GM12872 (cell line): ENCODE results near the gene SNRPF.

Experiments
- TF ChIP-seq, protein P1 (sequence below): IDR thresholded peaks from 3 replicates; pipeline ENCODE4 v1.5.1; 2011; ENCODE audit warnings: low read depth, mild to moderate bottlenecking, low read length, moderate library complexity; ENCODE audit not compliant: insufficient read depth

Gene SNRPF

DNA sequence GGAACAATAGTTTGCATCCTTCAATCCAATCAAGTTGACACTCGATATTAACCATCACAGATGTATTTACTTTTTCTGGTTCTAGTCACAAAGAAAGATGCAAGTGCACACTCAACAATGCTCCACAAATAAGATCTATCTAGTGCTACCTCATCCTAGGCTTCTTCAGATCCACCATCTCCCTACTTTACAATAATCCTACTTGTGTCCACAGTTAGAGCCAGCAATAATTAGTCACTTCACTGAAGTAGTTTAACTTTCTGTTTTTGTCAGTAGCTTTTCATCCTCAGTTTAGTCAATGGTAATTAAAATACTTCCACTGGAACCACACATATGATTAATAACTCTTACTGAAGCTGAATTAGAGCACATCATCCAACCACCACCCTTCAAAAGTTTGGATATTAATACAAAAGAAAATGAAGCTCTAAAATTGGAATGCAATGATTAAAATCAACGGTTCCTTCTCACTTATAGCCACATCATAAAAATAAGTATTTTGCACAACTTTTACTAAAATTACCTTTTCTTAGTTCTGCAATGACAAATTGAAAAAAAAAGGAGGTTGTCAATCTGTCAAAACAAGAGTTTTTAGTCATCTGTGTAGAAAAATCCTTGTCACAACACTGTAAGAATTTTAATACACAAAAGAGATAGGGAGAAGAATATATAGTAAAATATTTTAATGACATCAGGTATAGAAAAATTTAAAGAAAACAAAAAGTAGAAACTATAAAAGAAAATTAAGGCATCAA, 28.2 kb upstream of the SNRPF start:
- TF ChIP-seq, protein P1, sequence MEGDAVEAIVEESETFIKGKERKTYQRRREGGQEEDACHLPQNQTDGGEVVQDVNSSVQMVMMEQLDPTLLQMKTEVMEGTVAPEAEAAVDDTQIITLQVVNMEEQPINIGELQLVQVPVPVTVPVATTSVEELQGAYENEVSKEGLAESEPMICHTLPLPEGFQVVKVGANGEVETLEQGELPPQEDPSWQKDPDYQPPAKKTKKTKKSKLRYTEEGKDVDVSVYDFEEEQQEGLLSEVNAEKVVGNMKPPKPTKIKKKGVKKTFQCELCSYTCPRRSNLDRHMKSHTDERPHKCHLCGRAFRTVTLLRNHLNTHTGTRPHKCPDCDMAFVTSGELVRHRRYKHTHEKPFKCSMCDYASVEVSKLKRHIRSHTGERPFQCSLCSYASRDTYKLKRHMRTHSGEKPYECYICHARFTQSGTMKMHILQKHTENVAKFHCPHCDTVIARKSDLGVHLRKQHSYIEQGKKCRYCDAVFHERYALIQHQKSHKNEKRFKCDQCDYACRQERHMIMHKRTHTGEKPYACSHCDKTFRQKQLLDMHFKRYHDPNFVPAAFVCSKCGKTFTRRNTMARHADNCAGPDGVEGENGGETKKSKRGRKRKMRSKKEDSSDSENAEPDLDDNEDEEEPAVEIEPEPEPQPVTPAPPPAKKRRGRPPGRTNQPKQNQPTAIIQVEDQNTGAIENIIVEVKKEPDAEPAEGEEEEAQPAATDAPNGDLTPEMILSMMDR: no peak

DNA sequence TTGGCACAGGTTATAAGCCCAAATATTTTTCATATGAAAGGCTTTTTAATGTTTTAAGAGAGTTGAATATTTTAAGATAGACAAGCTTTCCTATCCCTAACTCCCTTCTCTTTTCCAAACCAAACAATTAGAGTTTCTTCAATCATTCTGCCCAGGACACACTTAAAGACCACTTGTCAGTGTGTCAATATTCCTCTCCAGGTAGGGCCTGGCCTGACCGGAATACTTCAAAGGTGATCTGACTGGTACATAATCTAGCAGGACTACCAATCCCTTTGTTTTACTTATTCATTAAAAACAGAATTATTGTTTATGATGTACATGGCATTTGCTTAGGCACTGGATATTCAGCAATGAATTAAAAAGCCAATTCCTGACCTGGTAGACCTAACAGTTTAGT, 24.2 kb upstream of the SNRPF start:
- TF ChIP-seq, protein P1: no peak

DNA sequence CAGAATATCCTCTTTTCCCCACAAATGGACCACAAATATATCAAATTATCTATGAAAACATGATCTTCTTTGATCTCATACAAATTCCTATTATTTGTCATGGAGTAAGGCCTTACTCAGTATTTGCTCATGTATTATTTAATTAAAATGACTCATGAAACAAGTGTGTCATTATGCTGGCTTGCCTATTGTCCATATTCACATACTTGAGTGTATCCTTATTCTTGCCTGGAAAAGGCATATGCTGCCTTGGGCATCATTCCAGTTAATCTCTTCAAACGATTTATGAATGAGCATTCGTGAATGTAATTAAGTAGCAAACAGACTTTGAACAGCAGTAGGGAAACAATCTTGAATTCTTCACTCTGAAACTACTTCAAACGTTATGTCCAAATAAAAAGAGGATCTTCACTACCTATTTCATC, 22.6 kb upstream of the SNRPF start:
- TF ChIP-seq, protein P1: no peak

DNA sequence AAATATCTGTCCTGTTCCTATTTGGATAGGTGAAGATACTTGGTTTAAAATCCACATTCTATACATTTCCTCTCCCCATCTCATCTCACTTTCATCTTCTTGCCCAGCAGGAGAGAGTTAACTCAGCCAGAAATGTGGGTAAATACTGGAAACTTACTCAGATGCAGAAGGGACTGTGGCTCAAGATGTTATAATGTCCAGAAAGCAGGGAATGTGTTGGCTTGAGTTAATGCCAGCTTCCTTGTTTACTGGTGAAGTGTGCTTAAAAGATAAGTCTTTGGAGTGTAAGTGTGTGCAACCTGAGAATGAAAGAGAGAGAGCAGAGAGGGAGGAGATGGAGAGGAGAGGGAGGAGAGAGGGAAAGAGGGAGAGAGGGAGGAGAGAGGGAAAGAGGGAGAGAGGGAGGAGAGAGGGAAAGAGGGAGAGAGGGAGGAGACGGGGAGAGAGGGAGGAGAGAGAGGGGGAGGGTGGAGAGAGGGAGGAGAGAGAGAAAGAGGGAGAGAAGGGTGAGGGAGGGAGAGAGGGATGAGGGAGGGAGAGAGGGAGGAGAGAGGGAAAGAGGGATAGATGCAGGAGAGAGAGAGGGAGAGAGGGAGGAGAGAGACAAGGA, 22.0 kb upstream of the SNRPF start:
- TF ChIP-seq, protein P1: no peak

DNA sequence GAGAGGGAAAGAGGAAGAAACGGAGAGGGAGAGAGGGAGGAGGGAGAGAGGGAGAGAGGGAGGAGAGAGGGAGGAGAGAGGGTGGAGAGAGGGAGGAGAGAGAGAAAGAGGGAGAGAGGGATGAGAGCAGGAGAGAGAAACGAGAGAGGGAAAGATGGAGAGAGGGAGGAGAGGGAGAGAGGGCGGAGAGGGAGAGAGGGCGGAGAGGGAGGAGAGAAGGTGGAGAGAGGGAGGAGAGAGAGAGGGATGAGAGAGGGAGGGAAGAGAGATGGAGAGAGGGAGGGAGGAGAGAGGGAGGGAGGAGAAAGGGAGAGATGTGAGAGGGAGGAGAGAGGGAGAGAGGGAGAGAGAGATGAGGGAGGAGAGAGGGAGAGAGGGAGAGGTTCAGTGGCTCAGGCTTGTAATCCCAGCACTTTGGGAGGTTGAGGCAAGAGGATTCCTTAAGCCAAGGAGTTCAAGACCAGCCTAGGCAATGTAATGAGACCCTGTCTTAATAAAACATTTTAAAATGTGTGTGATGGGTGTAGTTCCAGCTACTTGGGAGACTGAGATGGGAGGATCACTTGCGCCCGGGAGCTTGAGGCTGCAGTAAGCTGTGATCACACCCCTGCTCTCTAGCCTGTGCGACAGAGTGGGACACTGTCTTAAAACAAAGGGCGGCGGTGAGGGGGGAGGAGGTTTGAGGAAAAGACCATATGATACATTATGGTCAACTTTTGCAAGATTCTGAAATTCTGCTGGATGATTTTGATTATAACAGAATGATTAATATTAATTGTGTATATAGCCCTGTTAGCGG, 21.3 kb upstream of the SNRPF start:
- TF ChIP-seq, protein P1: no peak

GRCh38 chr12:95838125-95838524, 20.6 kb upstream of the SNRPF start:
- TF ChIP-seq, protein P1: no peak
